Measurements from ENCODE around the gene ALDH1B1. TPM values are rescaled to one million over a fixed set of nuclear protein-coding genes. Genes with fewer than 3 reads are reported as not detected.

ALDH1B1 gene
- total RNA-seq, 4 donors from 2014 or later: 130 to 432 (median 156) TPM

DNA sequence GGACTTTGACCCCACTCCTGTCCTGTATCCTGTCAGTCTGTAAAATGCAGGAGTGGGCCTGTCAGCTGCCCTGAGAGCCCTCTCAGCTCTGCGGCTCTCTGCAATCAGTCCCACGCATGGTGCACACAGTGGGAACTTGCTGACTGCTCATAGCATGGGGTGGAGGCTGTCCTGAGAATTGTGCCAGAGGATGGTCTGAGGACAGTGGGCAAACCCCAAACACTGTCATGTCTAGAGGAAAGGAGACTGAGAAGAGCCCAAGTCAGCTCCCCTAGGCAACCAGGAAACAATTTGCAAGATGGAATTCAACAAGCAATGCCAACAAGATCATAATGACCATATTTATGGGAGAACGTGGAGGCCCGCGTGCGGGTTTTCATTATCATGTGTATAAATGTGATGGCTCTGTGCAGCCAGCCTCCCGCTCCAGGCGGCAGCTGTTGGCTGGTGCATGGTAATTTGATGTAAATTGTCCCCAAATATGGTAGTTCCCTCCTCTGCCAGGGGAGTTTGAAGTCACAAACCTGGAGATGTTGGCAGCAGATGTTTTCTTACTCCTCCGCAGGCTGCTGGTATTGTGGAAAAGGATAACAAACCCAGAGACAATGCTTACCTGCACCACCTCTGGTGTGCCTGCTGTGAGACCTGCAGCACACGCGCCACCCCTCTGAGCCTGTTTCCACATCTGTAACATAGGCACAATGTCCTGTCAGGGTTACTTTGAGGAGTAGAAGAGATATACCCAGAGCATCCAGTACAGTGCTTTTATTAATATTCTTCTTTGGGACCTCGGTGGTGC, 39.8 kb upstream of the ALDH1B1 start:
- TF ChIP-seq, protein P1, sequence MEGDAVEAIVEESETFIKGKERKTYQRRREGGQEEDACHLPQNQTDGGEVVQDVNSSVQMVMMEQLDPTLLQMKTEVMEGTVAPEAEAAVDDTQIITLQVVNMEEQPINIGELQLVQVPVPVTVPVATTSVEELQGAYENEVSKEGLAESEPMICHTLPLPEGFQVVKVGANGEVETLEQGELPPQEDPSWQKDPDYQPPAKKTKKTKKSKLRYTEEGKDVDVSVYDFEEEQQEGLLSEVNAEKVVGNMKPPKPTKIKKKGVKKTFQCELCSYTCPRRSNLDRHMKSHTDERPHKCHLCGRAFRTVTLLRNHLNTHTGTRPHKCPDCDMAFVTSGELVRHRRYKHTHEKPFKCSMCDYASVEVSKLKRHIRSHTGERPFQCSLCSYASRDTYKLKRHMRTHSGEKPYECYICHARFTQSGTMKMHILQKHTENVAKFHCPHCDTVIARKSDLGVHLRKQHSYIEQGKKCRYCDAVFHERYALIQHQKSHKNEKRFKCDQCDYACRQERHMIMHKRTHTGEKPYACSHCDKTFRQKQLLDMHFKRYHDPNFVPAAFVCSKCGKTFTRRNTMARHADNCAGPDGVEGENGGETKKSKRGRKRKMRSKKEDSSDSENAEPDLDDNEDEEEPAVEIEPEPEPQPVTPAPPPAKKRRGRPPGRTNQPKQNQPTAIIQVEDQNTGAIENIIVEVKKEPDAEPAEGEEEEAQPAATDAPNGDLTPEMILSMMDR (IDR thresholded peaks at IDR 0.05): no peak
- TF ChIP-seq EP300 (IDR thresholded peaks at IDR 0.05): no peak
- no peak for TF ChIP-seq POLR2AphosphoS5 (IDR thresholded peaks at IDR 0.05)
- no peak for TF ChIP-seq POLR2A (IDR thresholded peaks at IDR 0.05)
- Histone ChIP-seq H3K4me1 (peaks cover 0 to 13% (median 0%) of the 10 kb centered on the region in 3 donors), H3K36me3 (no peaks in the 10 kb centered on the region), H3K9me3 (no peaks in the 10 kb centered on the region), H3K4me3 (no peak overlapping the region), H3K27me3 (no peaks in the 10 kb centered on the region), H3K27ac (no peak overlapping the region)
- ATAC-seq: no peak
- WGBS, 2 donors (ENCODE audit: low coverage in 1 of 2): 64% methylated on average over 4 of the region's 12 CpGs; no CpG with 5 or more reads in 1 of the 2 donors

DNA sequence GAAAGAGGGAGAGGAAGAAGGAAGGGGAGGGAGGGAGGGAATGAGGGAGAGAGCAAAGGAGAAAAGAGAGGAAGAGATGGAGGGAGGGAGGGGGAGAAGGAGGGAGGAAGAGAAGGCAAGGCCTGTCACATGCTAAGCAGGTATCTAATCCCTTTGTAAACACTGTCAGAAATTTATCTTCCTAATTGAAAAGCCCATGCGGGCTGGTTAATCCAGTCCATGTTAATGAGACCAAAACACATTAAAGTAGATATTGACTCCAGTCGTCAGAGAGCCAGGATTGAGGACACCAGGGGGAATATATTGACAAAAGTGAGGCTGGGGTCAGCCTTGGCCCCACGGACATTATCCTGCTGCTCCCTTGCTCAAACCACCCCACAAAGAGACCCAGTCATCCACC, 37.4 kb upstream of the ALDH1B1 start:
- no peaks in the 10 kb centered on the region for H3K27me3 ChIP-seq
- ATAC-seq: no peak

DNA sequence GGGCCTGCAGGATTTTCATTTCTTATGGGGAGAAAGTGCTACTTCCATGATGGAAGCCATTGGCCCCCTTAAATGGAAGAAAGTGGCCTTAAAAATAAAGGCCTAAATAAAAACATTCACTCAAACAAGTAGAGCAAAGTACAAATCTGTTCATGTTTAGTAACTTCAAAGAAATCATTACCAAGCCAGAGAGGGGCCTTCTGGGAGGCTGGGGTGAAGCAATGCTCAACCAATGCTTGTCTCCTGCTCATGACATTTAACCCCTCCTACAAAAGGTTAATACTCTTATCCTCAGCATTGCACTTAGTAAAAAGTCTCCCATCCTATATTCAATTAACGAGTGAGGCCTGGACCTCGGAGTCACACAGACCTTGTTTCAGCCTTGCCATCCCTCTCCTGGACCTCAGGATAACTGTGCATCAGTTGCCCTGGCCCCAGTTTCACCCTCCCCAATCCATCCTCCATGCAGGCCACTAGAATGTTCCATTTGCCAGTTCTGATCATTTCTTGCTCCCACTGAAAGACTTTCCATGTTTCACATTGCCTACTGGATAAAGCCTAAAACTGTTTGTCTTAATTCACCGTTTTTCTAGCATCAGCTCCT, 36.9 kb upstream of the ALDH1B1 start:
- H3K36me3 ChIP-seq: no peaks in the 10 kb centered on the region

More for the DNA sequence above, 37.4 kb upstream of the ALDH1B1 start:
- WGBS, 2 donors (ENCODE audit: low coverage in 1 of 2): 10 to 45% methylated on average over 2 of the region's 3 CpGs
- no peaks in the 10 kb centered on the region for H3K9me3 ChIP-seq
- H3K36me3 ChIP-seq: no peaks in the 10 kb centered on the region
- no peak overlapping the region for H3K27ac ChIP-seq
- no peak overlapping the region for H3K4me3 ChIP-seq
- TF ChIP-seq POLR2A (IDR thresholded peaks at IDR 0.05) (no peak), POLR2AphosphoS5 (IDR thresholded peaks at IDR 0.05) (no peak), EP300 (IDR thresholded peaks at IDR 0.05) (no peak)
- TF ChIP-seq, protein P1 (IDR thresholded peaks at IDR 0.05): no peak
- peaks cover 0 to 13% (median 0%) of the 10 kb centered on the region in 3 donors for H3K4me1 ChIP-seq

DNA sequence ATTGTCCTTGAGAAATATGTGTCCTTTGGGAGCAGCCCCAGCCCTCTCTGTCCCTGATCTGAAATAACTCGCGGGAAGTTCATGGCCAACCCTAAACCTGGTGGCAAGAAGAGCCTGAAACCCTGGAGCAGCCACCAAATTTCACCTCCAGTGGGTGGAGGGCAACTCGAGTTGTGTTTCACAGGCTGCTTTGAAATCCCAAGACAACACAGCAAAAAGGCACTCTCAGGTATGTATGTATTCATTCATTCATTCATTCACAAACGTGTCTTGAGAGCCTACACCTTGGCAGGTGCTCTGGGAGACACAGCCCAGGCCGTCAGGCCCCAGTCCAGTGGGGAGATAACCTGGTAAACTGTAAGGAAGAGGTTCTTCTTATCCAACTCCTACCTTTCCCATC, 35.7 kb upstream of the ALDH1B1 start:
- ATAC-seq: no peak
- Histone ChIP-seq H3K4me1 (peaks cover 0 to 22% (median 4%) of the 10 kb centered on the region in 3 donors), H3K36me3 (no peaks in the 10 kb centered on the region), H3K4me3 (no peak overlapping the region), H3K27me3 (no peaks in the 10 kb centered on the region), H3K27ac (no peak overlapping the region), H3K9me3 (no peaks in the 10 kb centered on the region)
- TF ChIP-seq EP300 (IDR thresholded peaks at IDR 0.05) (no peak), POLR2AphosphoS5 (IDR thresholded peaks at IDR 0.05) (no peak), POLR2A (IDR thresholded peaks at IDR 0.05) (no peak)
- TF ChIP-seq, protein P1 (IDR thresholded peaks at IDR 0.05): no peak
- 35% methylated on average over 2 of the region's 5 CpGs; no CpG with 5 or more reads in 1 of the 2 donors for WGBS, 2 donors (ENCODE audit: low coverage in 1 of 2)

More for the DNA sequence above, 36.9 kb upstream of the ALDH1B1 start:
- H3K9me3 ChIP-seq: no peaks in the 10 kb centered on the region
- 86 to 90% methylated on average over 2 of the region's 3 CpGs for WGBS, 2 donors (ENCODE audit: low coverage in 1 of 2)
- no peak for TF ChIP-seq EP300 (IDR thresholded peaks at IDR 0.05)
- TF ChIP-seq, protein P1 (IDR thresholded peaks at IDR 0.05): no peak
- TF ChIP-seq POLR2A (IDR thresholded peaks at IDR 0.05): no peak
- no peak for TF ChIP-seq POLR2AphosphoS5 (IDR thresholded peaks at IDR 0.05)
- no peaks in the 10 kb centered on the region for H3K27me3 ChIP-seq
- ATAC-seq: no peak
- H3K4me3 ChIP-seq: no peak overlapping the region
- H3K27ac ChIP-seq: no peak overlapping the region
- H3K4me1 ChIP-seq: peaks cover 0 to 13% (median 0%) of the 10 kb centered on the region in 3 donors
